ENCODE data around the gene GRM4. TPM values are rescaled to one million over a fixed set of nuclear protein-coding genes. Genes with fewer than 3 reads are reported as not detected.

Gene GRM4
- total RNA-seq, 1 donor from 2014 or later: not detected

GRCh38 chr6:34072727-34073126 lies 73.2 kb downstream of the GRM4 start:
- no peak for DNase-seq
- Histone ChIP-seq H3K27ac (no peak overlapping the region), H3K9me3 (no peaks in the 10 kb centered on the region), H3K27me3 (ENCODE audit: low read depth) (peaks cover 3% of the 10 kb centered on the region), H3K36me3 (no peaks in the 10 kb centered on the region), H3K4me3 (no peak overlapping the region), H3K4me1 (no peaks in the 10 kb centered on the region)
- intact Hi-C loops (cut with DNase I): no loop called here
- TF ChIP-seq, protein P1, sequence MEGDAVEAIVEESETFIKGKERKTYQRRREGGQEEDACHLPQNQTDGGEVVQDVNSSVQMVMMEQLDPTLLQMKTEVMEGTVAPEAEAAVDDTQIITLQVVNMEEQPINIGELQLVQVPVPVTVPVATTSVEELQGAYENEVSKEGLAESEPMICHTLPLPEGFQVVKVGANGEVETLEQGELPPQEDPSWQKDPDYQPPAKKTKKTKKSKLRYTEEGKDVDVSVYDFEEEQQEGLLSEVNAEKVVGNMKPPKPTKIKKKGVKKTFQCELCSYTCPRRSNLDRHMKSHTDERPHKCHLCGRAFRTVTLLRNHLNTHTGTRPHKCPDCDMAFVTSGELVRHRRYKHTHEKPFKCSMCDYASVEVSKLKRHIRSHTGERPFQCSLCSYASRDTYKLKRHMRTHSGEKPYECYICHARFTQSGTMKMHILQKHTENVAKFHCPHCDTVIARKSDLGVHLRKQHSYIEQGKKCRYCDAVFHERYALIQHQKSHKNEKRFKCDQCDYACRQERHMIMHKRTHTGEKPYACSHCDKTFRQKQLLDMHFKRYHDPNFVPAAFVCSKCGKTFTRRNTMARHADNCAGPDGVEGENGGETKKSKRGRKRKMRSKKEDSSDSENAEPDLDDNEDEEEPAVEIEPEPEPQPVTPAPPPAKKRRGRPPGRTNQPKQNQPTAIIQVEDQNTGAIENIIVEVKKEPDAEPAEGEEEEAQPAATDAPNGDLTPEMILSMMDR (IDR thresholded peaks at IDR 0.05): no peak
- ATAC-seq: no peak

DNA sequence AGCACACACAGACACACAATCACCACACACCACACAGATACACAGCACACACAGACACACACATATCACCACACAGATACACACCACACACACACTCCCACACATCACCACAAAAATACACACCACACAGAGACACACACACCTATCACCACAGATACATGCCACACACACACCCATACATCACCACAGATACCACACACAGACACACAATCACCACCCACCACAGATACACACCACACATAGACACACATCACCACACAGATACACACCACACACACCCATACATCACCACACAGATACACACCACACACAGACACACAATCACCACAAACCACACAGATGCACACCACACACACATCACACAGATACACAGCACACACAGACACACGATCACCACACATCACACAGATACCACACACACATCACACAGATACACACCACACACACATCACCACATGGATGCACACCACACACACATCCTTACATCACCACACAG lies 74.0 kb downstream of the GRM4 start:
- Histone ChIP-seq H3K36me3 (no peaks in the 10 kb centered on the region), H3K27ac (no peak overlapping the region), H3K4me1 (no peaks in the 10 kb centered on the region), H3K9me3 (no peaks in the 10 kb centered on the region), H3K4me3 (no peak overlapping the region), H3K27me3 (ENCODE audit: low read depth) (peaks cover 5% of the 10 kb centered on the region)
- TF ChIP-seq, protein P1 (IDR thresholded peaks at IDR 0.05): no peak
- intact Hi-C loops (cut with DNase I): no loop called here
- ATAC-seq (peak; percentile 5 to 10), DNase-seq (no peak)

DNA sequence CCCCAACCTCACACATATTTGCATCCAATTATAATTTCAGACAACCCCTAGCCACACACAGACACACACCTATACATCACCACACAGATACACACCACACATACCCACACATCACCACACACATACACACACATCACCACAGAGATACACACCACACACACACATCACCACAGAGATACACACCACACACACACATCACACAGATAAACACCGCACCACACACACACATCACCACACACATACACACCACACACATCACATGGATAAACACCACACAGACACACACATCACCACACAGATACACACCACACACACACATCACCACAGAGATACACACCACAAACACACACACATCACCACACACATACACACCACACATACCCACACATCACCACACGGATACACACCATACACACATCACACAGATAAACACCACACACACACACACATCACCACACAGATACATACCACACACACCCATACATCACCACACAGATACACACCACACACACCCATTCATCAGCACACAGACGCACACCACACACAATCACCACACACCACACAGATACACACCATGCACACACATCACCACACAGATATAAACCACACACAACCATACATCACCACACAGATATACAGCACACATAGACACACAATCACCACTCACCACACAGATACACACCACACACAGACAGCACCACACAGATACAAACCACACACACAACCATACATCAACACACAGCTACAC lies 74.6 kb downstream of the GRM4 start:
- no peaks in the 10 kb centered on the region for H3K4me1 ChIP-seq
- TF ChIP-seq, protein P1 (IDR thresholded peaks at IDR 0.05): no peak
- H3K4me3 ChIP-seq: no peak overlapping the region
- H3K27ac ChIP-seq: no peak overlapping the region
- H3K9me3 ChIP-seq: no peaks in the 10 kb centered on the region
- intact Hi-C loops (cut with DNase I): no loop called here
- DNase-seq (no peak), ATAC-seq (no peak)
- H3K27me3 ChIP-seq (ENCODE audit: low read depth): peaks cover 11% of the 10 kb centered on the region
- H3K36me3 ChIP-seq: no peaks in the 10 kb centered on the region

DNA sequence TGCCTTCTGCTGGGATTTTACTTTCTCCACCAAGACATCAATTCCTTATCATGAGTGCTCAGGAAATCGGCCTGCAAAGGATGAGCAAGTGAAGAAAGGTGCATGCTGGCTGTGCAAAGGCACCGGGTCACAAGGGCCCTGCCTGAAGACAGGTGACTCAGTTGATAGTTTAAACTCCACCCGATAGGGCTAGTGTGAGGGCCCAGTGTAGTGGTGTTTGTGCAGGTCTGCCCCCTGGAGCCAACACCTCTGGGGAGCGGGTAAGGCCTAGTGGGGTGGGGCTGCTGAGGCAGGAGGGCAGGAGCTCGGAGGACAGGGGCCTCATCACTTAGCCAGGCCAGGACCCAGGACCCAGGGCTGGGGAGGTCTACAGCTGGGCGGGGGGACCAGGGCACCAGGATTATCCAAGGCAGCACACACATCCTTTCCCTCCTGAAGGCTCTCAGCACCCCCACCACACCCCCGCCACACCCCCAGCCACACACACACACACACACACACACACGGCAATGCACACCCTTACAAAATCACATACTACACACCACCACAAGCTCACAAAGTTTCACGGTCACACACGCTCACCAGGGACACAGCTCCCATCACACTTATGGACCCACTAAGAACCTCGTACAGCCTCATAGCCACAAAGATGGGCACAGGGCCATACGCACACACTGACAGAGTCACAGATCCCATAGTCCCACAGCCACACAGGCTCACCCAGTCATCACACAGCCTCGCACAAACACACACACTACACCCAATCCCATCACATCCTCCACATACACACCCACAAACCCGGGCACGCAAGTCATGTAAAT lies 75.4 kb downstream of the GRM4 start:
- Histone ChIP-seq H3K36me3 (no peaks in the 10 kb centered on the region), H3K4me1 (no peaks in the 10 kb centered on the region), H3K27ac (no peak overlapping the region), H3K9me3 (no peaks in the 10 kb centered on the region), H3K4me3 (no peak overlapping the region), H3K27me3 (ENCODE audit: low read depth) (peaks cover 11% of the 10 kb centered on the region)
- TF ChIP-seq, protein P1 (IDR thresholded peaks at IDR 0.05): no peak
- DNase-seq (no peak), ATAC-seq (no peak)
- intact Hi-C loops (cut with DNase I): no loop called here

GRCh38 chr6:34068462-34069044 lies 77.3 kb downstream of the GRM4 start:
- DNase-seq (no peak), ATAC-seq (no peak)
- H3K27me3 ChIP-seq (ENCODE audit: low read depth): peaks cover 20% of the 10 kb centered on the region
- intact Hi-C loops (cut with DNase I): no loop called here
- H3K9me3 ChIP-seq: no peaks in the 10 kb centered on the region
- H3K27ac ChIP-seq: no peak overlapping the region
- H3K4me3 ChIP-seq: no peak overlapping the region
- H3K4me1 ChIP-seq: no peaks in the 10 kb centered on the region
- H3K36me3 ChIP-seq: no peaks in the 10 kb centered on the region
- TF ChIP-seq, protein P1 (IDR thresholded peaks at IDR 0.05): no peak

All from lower lobe of right lung (tissue), 2 donors.